ENCODE measurements around the gene FRMD6.

- TF ChIP-seq SUZ12 (IDR thresholded peaks at IDR 0.05; ENCODE audit: extremely low read depth, insufficient read depth, insufficient read length) (no peak), ZNF274 (IDR thresholded peaks at IDR 0.05; ENCODE audit: low read depth, low read length) (no peak)
These were observed 92.8 kb downstream of the FRMD6 start for GRCh38 chr14:51744372-51745130.
